ENCODE measurements around the gene RAB11FIP3. TPM values are rescaled to one million over a fixed set of nuclear protein-coding genes. Genes with fewer than 3 reads are reported as not detected.

Gene RAB11FIP3
- total and polyA plus RNA-seq, 9 of the 15 experiments (the other 6 are each of a cell fraction or from before 2014, with no cell fraction given) = 0.46 to 13.1 (median 4.3) TPM

- ChIA-PET CTCF (ENCODE audit: low intra/inter-chr PET ratio) (no interaction called here), POLR2A (interaction anchor here (1.1 kb wide), 1 partner anchor 17 kb away, joined by 4 read pairs; no protein-coding TSS in a partner anchor)
- Histone ChIP-seq H3K4me1 (replicated peaks in 1 of 2; ENCODE audit: control insufficient read depth in 2 of 2, insufficient read depth in 2 of 2, low read length in 2 of 2) (peaks cover 0 to 54% of the 10 kb centered on the region in 2 experiments; a peak in 2 of 5 replicates), H3K27me3 (ENCODE audit: control insufficient read depth in 2 of 2, insufficient read depth in 2 of 2, low read length in 2 of 2) (no peaks in the 10 kb centered on the region), H3K79me2 (ENCODE audit: control insufficient read depth, insufficient read depth, low read length) (peaks cover 5% of the 10 kb centered on the region; the same call in 1 of the 3 replicates), H3K4me2 (ENCODE audit: insufficient read depth, low read length) (no peak overlapping the region), H3K36me3 (ENCODE audit: control insufficient read depth, insufficient read depth, low read length) (peaks cover 46% of the 10 kb centered on the region; the same call in 1 of the 3 replicates), H3K9me3 (replicated peaks; ENCODE audit: control insufficient read depth, insufficient read depth, low read depth, low read length) (no peaks in the 10 kb centered on the region), H3K4me3 (no peak overlapping the region), H3K27ac (ENCODE audit: extremely low read depth, low read depth, low read length) (no peak overlapping the region), H4K20me1 (replicated peaks; ENCODE audit: control insufficient read depth, insufficient read depth, low read length) (no peaks in the 10 kb centered on the region), H3K9ac (ENCODE audit: insufficient read depth in 1 of 2, low read depth in 2 of 2, low read length in 2 of 2) (no peak overlapping the region), H3K9me1 (ENCODE audit: control insufficient read depth, insufficient read depth, low read length) (no peaks in the 10 kb centered on the region), H2AFZ (ENCODE audit: low read depth, low read length) (no peak overlapping the region)
- FAIRE-seq (no peak), DNase-seq (ENCODE audit: extremely low read depth in 1 of 4, low spot score in 3 of 4) (no peak), ATAC-seq (no peak)
- intact Hi-C loops (cut with micrococcal nuclease) = no loop called here
- no peak for TF ChIP-seq ZNF384 (IDR thresholded peaks at IDR 0.05; ENCODE audit: low read depth, low read length)
- TF ChIP-seq CREB1 (IDR thresholded peaks at IDR 0.05) = no peak
- no peak for TF ChIP-seq CREB1 (CRISPR knock-in tag; IDR thresholded peaks at IDR 0.05)
- 0 out of 2 replicates have a peak, but pooled peaks have one; percentile 73 for TF ChIP-seq HNRNPL (IDR thresholded peaks at IDR 0.05; ENCODE audit: low read depth, low read length)
- TF ChIP-seq ZBTB33 (CRISPR knock-in tag; IDR thresholded peaks at IDR 0.05) = 0 out of 2 replicates have a peak, but pooled peaks have one; percentile 13
- no peak for TF ChIP-seq NBN (IDR thresholded peaks at IDR 0.05; ENCODE audit: low read depth)
- peak; percentile 32; the same call in 1 of the 2 replicates for TF ChIP-seq ZBTB7A (IDR thresholded peaks at IDR 0.05; ENCODE audit: borderline replicate concordance, control insufficient read depth, low read depth, low read length)
- no peak for TF ChIP-seq HDAC8 (tag; IDR thresholded peaks at IDR 0.05)
- peak; percentile 64 for TF ChIP-seq POLR2G (IDR thresholded peaks at IDR 0.05; ENCODE audit: low read depth, low read length)
- TF ChIP-seq NELFE (IDR thresholded peaks at IDR 0.05; ENCODE audit: insufficient read depth, insufficient read length) = no peak
- no peak for TF ChIP-seq CBFA2T2 (conservative IDR thresholded peaks at IDR 0.05)
- TF ChIP-seq FIP1L1 (IDR thresholded peaks at IDR 0.05; ENCODE audit: low read depth, low read length, poor library complexity, severe bottlenecking) = peak; percentile 11
- TF ChIP-seq MAFK (IDR thresholded peaks at IDR 0.05; ENCODE audit: low read length) = no peak
- TF ChIP-seq MBD2 (IDR thresholded peaks at IDR 0.05; ENCODE audit: borderline replicate concordance, low read depth) = no peak
- WGBS (ENCODE audit: insufficient coverage, low coverage, missing lambda C conversion rate) = 94% methylated on average over 14 of the region's 33 CpGs
- BruUV-seq (replicated peaks) = TSS peak; percentile 64
- in situ Hi-C loops (cut with MboI) = no loop called here
Measured at GRCh38 chr16:553601-554296, 128.3 kb downstream of the RAB11FIP3 start.

Measured in K562 (cell line).